ENCODE data around the gene NCAPH2.

Gene NCAPH2

DNA sequence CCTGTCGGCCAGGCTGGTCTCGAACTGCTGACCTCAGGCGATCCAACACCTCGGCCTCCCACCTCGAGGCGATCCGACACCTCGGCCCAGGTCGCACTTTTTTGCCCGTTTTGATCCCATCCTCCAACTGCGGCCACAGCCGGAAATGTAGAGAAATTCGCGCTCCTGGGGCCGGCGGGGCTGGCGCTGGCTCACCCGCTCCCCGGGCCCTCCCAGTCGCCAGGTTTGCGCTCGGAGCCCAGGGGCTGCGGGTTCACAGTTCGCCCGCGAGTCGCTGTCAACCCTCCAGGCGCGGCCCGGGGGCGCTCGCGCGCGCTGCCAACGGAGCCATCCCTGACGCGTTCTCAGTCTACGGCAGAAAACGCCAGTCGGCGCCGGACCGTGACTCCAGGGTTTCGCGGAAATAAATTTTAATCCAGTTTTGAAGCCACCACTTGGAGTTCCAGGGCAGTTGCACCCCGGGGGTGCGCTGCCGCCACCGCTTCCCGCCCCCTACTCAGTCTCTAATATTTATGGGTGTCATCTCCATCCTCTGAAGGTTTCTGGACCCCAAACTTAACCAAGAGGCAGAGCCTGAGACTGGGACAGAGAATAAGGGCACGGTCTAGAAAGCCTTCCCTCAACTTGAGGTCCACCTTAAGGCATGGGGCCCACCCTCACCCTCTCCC is 36.2 kb downstream of the NCAPH2 start:
- DNase-seq = peak; percentile 69 to 81
- no peak for TF ChIP-seq POLR2A (IDR thresholded peaks at IDR 0.05; ENCODE audit: low read length)
- TF ChIP-seq GATA1 (IDR thresholded peaks at IDR 0.05; ENCODE audit: low read depth, low read length) = no peak

GRCh38 chr22:50544746-50545253 is 36.8 kb downstream of the NCAPH2 start:
- DNase-seq = peak in 1 of 2 experiments; percentile 40
- no peak for TF ChIP-seq GATA1 (IDR thresholded peaks at IDR 0.05; ENCODE audit: low read depth, low read length)
- TF ChIP-seq POLR2A (IDR thresholded peaks at IDR 0.05; ENCODE audit: low read length) = no peak

DNA sequence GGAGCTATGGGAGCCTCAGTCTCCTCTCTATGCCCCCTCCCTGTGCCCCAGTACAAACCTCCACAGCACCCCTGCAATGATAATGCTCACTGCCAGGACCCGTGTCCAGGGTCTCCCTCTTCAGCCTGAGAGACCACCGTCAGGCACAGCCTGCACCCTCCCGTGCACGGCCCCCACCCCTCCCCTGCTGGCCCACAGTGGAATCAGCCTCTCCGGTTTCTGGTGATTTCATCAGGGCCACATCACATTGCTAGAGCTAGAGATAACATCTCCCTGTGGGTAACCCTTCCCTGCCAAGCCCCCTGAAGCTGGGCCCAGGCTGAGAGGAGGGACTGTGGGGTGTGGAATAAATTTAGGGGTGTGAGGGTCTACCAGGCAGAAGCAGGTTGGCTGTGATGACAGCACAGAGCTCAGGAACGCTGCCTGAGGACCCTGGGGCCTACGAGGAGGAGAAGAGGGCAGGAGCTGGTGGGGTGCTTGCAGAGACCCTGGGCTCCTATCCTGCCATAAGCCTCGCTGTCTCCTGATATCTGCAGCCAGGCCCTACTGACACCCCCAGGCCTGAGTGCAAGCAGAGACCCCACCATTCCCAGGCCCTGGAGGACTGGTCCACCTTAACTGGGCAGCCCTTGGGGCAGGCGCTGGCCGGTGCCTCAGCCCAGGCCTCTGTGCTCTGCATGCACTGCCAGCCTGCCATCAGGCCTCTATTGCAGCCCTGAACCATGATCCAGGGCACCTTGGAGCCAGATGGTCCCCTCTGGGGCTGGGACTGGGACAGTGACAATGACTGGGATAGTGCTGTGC is 37.7 kb downstream of the NCAPH2 start, which contains the start of gene KLHDC7B:
Gene KLHDC7B, plus strand, starts transcription at position 378 of the 804 bp plus-strand sequence. Its CDS starts 345 bp downstream, at position 723.
- DNase-seq = peak in 1 of 2 experiments; percentile 72

DNA sequence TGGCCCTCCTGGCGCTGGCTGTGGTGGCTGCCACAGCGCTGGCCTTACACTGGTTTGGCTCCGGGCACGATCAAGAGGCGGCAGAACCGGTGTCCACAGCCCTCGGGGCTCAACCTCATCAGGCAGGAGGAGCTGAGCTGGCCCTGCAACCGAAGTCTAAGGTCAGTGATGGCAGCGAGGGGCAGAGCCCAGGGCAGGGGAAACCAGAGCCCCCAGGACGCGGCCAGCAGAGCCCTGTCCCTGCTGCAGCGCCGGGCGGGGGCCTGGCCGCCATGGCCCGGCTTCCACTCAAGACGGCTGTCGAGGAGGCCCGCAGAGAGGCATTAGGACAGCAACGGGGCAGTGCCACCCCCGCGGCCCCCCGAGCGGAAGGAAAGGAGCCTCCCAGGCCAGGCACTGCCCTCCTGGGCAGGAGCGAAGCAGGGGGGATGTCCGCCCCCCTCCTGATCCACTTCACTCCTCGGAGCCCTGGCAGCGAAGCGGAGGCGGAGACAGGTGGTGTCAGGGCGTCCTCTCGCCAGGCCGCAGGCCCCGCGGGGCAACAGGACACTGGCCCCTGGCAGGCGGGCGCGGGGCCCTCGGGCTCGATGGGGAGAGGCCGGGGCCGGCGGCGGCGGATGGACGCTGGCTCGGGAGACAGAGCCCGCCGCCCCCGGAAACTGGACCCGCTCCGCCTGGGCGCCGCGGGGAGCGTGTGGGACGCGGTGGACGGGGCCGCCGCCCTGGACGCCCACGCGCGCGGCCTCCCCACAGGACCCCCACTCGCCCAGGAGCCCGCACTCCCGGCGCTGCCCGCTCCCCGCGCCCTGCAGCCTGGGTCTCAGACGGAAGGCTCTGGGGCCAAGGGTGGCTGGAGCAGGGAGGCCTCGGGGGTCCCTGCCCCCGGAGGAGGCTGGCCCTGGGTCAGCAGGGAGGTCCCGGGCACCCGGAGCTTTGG is 38.6 kb downstream of the NCAPH2 start:
- no peak for DNase-seq
- TF ChIP-seq GATA1 (IDR thresholded peaks at IDR 0.05; ENCODE audit: low read depth, low read length) = no peak
- no peak for TF ChIP-seq POLR2A (IDR thresholded peaks at IDR 0.05; ENCODE audit: low read length)

More for the DNA sequence above, 37.7 kb downstream of the NCAPH2 start, which contains the start of gene KLHDC7B:
- TF ChIP-seq GATA1 (IDR thresholded peaks at IDR 0.05; ENCODE audit: low read depth, low read length) (no peak), POLR2A (IDR thresholded peaks at IDR 0.05; ENCODE audit: low read length) (no peak)

DNA sequence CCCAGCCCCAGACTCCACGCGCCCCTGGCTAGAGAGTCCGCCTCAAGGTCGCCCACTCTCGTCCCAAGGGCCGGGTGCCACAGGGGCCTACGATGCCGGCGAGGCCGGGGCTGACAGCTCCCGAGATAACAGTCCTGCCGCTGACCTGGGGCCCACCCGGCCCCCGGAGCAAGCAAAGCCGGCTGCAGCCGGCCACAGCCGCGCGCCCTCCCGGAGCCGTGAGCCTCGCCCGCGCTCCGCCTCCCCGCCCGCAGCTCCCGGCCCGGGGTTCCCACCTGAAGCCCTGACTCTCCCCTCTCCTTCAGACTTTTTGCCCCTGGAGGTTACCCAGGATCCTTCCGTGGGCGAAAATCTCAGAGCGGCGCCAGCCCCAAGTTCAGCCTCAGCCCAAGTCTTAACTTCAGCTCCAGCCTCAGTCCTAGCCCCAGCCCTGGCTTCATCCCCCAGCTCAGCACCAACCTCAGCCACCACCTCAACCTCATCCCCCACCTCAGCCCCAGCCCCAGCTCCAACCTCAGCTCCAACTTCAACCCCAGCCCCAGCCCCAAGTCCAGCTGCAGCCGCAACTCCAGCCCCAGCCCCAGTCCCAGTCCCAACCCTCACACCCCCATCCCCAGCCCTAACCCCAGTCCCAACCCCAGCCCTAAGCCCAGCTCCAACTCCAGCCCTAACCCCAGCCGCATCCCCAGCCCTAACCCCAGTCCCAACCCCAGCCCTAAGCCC is 39.4 kb downstream of the NCAPH2 start:
- no peak for TF ChIP-seq POLR2A (IDR thresholded peaks at IDR 0.05; ENCODE audit: low read length)
- TF ChIP-seq GATA1 (IDR thresholded peaks at IDR 0.05; ENCODE audit: low read depth, low read length) = no peak
- DNase-seq = no peak

DNA sequence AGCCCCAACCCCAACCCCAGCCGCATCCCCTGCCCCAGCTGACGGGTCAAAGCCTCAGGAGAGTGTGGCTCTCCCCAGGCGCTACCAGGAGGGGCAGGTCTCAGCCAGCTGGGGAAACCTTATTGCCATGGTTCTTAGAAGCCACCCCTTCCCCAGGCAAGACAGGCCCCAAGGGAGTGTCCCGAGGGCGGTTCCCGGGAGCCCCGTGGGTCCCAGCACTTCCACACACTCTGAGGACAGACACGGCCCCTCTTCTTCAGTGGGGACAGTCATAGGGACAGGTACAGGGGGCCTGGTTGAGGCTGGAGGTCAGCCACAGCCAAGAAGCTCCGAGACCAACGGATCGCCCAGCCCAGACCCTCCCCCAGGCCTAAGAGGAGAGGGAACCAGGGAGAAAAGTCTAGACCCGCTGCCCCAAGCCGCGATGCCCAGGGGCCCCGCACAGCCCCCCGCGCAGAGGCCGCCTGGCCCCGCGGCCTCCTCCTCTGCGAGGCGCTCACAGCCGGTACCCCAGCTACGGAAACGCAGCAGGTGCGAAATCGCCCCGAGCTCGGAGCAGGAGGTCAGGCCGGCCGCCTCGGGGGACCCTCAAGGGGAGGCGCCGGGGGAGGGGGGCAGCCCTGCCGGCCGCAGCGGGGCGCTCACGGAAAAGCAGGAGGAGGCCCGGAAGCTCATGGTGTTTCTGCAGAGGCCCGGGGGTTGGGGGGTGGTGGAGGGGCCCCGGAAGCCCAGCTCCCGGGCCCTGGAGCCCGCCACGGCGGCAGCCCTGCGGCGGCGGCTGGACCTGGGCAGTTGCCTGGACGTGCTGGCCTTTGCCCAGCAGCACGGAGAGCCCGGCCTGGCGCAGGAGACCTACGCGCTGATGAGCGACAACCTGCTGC is 40.3 kb downstream of the NCAPH2 start:
- no peak for DNase-seq
- TF ChIP-seq GATA1 (IDR thresholded peaks at IDR 0.05; ENCODE audit: low read depth, low read length) (no peak), POLR2A (IDR thresholded peaks at IDR 0.05; ENCODE audit: low read length) (no peak)

GRCh38 chr22:50548921-50549790 is 41.1 kb downstream of the NCAPH2 start:
- no peak for DNase-seq
- TF ChIP-seq POLR2A (IDR thresholded peaks at IDR 0.05; ENCODE audit: low read length) (no peak), GATA1 (IDR thresholded peaks at IDR 0.05; ENCODE audit: low read depth, low read length) (no peak)

DNA sequence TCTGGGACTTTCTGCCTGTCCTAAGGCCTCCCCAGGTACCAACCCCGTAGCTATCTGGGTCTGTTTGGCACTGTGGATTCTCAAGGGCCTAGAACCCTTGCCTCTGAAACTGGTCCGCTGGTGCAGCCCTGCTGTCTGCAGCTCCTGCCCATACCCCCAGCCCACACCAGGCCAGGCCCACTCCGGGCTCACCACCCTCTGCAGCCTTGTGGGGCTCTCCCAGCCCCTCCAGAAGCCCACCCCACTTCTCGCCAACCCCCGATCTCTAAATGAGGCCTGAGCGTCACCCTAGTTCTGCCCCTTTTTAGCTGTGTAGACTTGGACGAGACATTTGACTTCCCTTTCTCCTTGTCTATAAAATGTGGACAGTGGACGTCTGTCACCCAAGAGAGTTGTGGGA is 42.4 kb downstream of the NCAPH2 start:
- no peak for DNase-seq
- TF ChIP-seq POLR2A (IDR thresholded peaks at IDR 0.05; ENCODE audit: low read length) = no peak
- no peak for TF ChIP-seq GATA1 (IDR thresholded peaks at IDR 0.05; ENCODE audit: low read depth, low read length)

DNA sequence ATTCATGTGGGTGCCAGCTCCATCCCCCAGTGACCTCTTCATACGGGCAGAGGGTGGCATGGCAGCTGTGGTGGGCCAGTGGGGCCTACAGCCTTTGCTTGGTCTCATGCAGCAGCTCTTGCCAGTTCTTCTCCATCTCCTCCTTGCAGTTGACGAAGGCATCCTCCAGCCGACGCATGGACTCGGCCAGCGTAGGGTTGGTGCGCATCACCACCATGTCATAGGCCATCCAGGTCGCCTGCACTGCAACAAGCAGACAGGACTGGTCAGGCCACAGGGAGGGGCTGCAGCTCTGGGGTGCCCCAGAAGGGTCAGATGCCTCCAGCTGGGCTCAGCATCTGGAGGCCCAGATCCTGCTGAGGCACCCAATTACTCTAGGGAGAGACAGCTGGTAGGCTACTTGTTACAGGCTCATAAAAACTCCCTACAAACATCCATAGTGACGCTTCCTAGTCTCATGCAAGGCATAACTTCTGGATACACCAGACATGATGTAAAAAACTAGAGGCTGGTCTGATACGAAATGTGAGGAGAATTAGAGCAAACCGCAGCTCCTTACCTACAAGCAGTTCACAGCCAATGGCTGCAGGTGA is 43.2 kb downstream of the NCAPH2 start:
- TF ChIP-seq POLR2A (IDR thresholded peaks at IDR 0.05; ENCODE audit: low read length) = no peak
- no peak for TF ChIP-seq GATA1 (IDR thresholded peaks at IDR 0.05; ENCODE audit: low read depth, low read length)
- DNase-seq = no peak

DNA sequence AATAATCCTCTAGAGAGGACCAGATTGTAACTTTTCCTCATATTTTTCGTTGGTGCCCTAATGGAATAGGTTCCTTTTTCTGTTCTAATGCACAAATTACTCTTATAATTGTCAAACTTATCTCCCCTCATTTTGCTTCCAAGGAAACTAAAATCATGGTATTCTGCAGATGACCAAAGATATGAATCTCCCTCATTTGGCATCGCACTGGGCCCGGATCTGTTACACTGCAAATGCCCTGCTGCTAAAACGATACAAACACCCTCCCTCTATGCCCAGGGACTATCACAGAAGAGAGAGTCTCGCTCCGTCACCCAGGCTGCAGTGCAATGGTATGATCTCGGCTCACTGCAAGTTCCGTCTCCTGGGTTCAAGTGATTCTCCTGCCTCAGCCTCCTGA is 45.3 kb downstream of the NCAPH2 start:
- TF ChIP-seq POLR2A (IDR thresholded peaks at IDR 0.05; ENCODE audit: low read length) (no peak), GATA1 (IDR thresholded peaks at IDR 0.05; ENCODE audit: low read depth, low read length) (no peak)

DNA sequence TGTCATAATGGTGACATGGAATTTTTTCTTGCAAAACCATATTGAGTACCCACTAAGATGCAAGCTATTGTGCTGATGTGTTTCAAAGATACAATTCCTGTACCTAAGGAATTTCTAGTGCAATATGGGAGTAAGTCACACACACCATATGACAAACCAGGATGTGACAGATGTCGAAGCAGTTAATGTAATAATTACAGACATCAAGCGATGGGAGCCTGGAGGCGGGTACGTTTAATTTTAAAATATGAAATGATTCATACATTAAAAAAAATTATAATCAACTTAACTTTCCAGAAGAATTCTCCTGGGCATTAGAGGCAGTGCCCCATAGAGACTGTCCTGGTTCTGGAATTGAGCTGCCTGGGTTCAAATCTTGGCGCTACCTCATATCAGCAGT is 48.7 kb downstream of the NCAPH2 start:
- DNase-seq = no peak
- TF ChIP-seq POLR2A (IDR thresholded peaks at IDR 0.05; ENCODE audit: low read length) = no peak
- TF ChIP-seq GATA1 (IDR thresholded peaks at IDR 0.05; ENCODE audit: low read depth, low read length) = no peak

More for the DNA sequence above, 45.3 kb downstream of the NCAPH2 start:
- no peak for DNase-seq

Data from erythroblast (primary cell).